SK-N-SH (cell line): ENCODE data around the gene COL8A1. TPM values are rescaled to one million over a fixed set of nuclear protein-coding genes. Genes with fewer than 3 reads are reported as not detected.

Experiments used
- CTCF ChIA-PET: fragments of 300-600, 350-600 bp; formaldehyde crosslinking; extraction: SDS; loops from one replicate; lab custom pipeline; 2021; lab: Yijun Ruan, JAX
- POLR2A ChIA-PET: fragments of 350-600 bp; sonication (Branson Sonifier 250); formaldehyde crosslinking; extraction: SDS; loops from one replicate; lab custom pipeline; 2020; ENCODE audit warnings: antibody characterized with exemption, inconsistent platforms; lab: Yijun Ruan, JAX
- DNase-seq: peaks from one replicate; pipeline ENCODE4 v3.0.0; 2012
- H2AFZ ChIP-seq: fragments of 200-600 bp; sonication (generic); 2 replicates; pipeline ENCODE4 v1.8.1; 2016; ENCODE audit warnings: antibody characterized with exemption, mild to moderate bottlenecking, low read depth
- H3F3A ChIP-seq: fragments of 200-600 bp; sonication (generic); replicated peaks from 2 replicates; pipeline ENCODE3; 2016; ENCODE audit warnings: antibody characterized with exemption, mild to moderate bottlenecking; ENCODE audit not compliant: insufficient read depth
- H3K27ac ChIP-seq, 2 experiments: fragments of 200-500 bp in 1 of 2; fragments of 200-600 bp in 1 of 2; sonication (Bioruptor generic) in 1 of 2; sonication (generic), shearing (Covaris generic) in 1 of 2; 2 replicates each; pipeline versions ENCODE4 v1.5.1 to v1.6.1; 2014 to 2016; ENCODE audit warnings: low read depth in 2 of 2, inconsistent platforms in 1 of 2, low read length in 1 of 2, mild to moderate bottlenecking in 1 of 2, mixed read lengths in 1 of 2
- H3K27me3 ChIP-seq: fragments of 200-600 bp; sonication (generic), shearing (Covaris generic); 2 replicates; pipeline ENCODE4 v1.6.1; 2016; ENCODE audit warnings: mixed run types; ENCODE audit not compliant: insufficient read depth
- H3K36me3 ChIP-seq, 2 experiments: fragments of 200-500 bp in 1 of 2; fragments of 200-600 bp in 1 of 2; sonication (Bioruptor generic) in 1 of 2; sonication (generic) in 1 of 2; replicated peaks in 1 of 2; 2 replicates each; pipeline versions ENCODE3 to v1.5.1; 2014 to 2016; ENCODE audit warnings: low read length in 1 of 2, mild to moderate bottlenecking in 1 of 2; ENCODE audit not compliant: insufficient read depth in 2 of 2, control insufficient read depth in 1 of 2
- H3K4me1 ChIP-seq, 2 experiments: fragments of 200-500 bp in 1 of 2; fragments of 200-600 bp in 1 of 2; sonication (Bioruptor generic) in 1 of 2; sonication (generic), shearing (Covaris generic) in 1 of 2; 2 replicates each; pipeline versions ENCODE4 v1.5.1 to v1.6.1; 2014 to 2016; ENCODE audit warnings: low read depth in 1 of 2, low read length in 1 of 2, mixed run types in 1 of 2; ENCODE audit not compliant: insufficient read depth in 2 of 2, control insufficient read depth in 1 of 2
- H3K4me2 ChIP-seq: fragments of 200-600 bp; sonication (generic), shearing (Covaris generic); 2 replicates; pipeline ENCODE4 v1.6.1; 2017; ENCODE audit warnings: mixed run types
- H3K4me3 ChIP-seq, 2 experiments: fragments of 200-500 bp in 1 of 2; fragments of 200-600 bp in 1 of 2; sonication (Bioruptor generic) in 1 of 2; sonication (generic), shearing (Covaris generic) in 1 of 2; 2 replicates each; pipeline versions ENCODE4 v1.5.1 to v1.8.1; 2014 to 2016; ENCODE audit warnings: low read depth in 2 of 2, inconsistent platforms in 1 of 2, low read length in 1 of 2, mild to moderate bottlenecking in 1 of 2, mixed read lengths in 1 of 2, moderate library complexity in 1 of 2
- H3K79me2 ChIP-seq: fragments of 200-600 bp; sonication (generic); 2 replicates; pipeline ENCODE4 v1.8.1; 2017; ENCODE audit warnings: mild to moderate bottlenecking; ENCODE audit not compliant: insufficient read depth
- H3K9ac ChIP-seq: fragments of 200-600 bp; sonication (generic); 2 replicates; pipeline ENCODE4 v1.6.1; 2017; ENCODE audit warnings: mixed run types
- H3K9me2 ChIP-seq: fragments of 200-600 bp; sonication (generic); 2 replicates; pipeline ENCODE4 v1.6.1; 2017; ENCODE audit warnings: mixed run types
- H3K9me3 ChIP-seq: fragments of 200-600 bp; sonication (generic); 2 replicates; pipeline ENCODE4 v1.6.1; 2017; ENCODE audit warnings: mixed run types, mild to moderate bottlenecking, moderate library complexity
- H4K20me1 ChIP-seq: fragments of 200-600 bp; sonication (generic); 2 replicates; pipeline ENCODE4 v1.6.1; 2017; ENCODE audit warnings: mild to moderate bottlenecking, mixed run types; ENCODE audit not compliant: insufficient read depth
- EP300 ChIP-seq, 2 experiments: IDR thresholded peaks; 2 replicates each; pipeline versions ENCODE4 v1.4.0 to v1.6.1; 2012; ENCODE audit warnings: borderline replicate concordance in 1 of 2, low read depth in 1 of 2, low read length in 1 of 2
- EZH2phosphoT487 ChIP-seq: fragments of 200-600 bp; sonication (generic); IDR thresholded peaks from 2 replicates; pipeline ENCODE4 v1.6.1; 2017; ENCODE audit warnings: low read depth, mixed run types, mild to moderate bottlenecking, antibody characterized with exemption, moderate library complexity, borderline replicate concordance
- FOXJ3 ChIP-seq: sonication (generic); formaldehyde crosslinking; IDR thresholded peaks from 2 replicates; pipeline ENCODE4 v1.5.1; 2020; ENCODE audit warnings: mild to moderate bottlenecking, missing genetic modification reagents
- GABPA ChIP-seq: IDR thresholded peaks from 2 replicates; pipeline ENCODE4 v1.4.0; 2012; ENCODE audit warnings: low read depth, mild to moderate bottlenecking
- MAX ChIP-seq: IDR thresholded peaks from 2 replicates; pipeline ENCODE4 v1.4.0; 2012; ENCODE audit warnings: low read depth
- MXI1 ChIP-seq: IDR thresholded peaks from 2 replicates; pipeline ENCODE4 v1.6.1; 2012; ENCODE audit warnings: mild to moderate bottlenecking, low read depth, low read length, improper control_type of control experiment
- NFIC ChIP-seq: IDR thresholded peaks from 2 replicates; pipeline ENCODE4 v1.4.0; 2012; ENCODE audit warnings: borderline replicate concordance
- RAD21 ChIP-seq: IDR thresholded peaks from 2 replicates; pipeline ENCODE4 v1.6.1; 2012; ENCODE audit warnings: mild to moderate bottlenecking, low read length
- RFX5 ChIP-seq: IDR thresholded peaks from 2 replicates; pipeline ENCODE4 v1.6.1; 2012; ENCODE audit warnings: mild to moderate bottlenecking, improper control_type of control experiment, low read length
- RXRA ChIP-seq: IDR thresholded peaks from 2 replicates; pipeline ENCODE4 v1.4.0; 2012; ENCODE audit warnings: low read depth, mild to moderate bottlenecking, borderline replicate concordance
- SMC3 ChIP-seq: IDR thresholded peaks from 2 replicates; pipeline ENCODE4 v1.6.1; 2012; ENCODE audit warnings: low read depth, low read length, improper control_type of control experiment
- TAF1 ChIP-seq: IDR thresholded peaks from 2 replicates; pipeline ENCODE4 v1.6.1; 2012; ENCODE audit warnings: low read depth, mild to moderate bottlenecking, low read length, moderate library complexity, borderline replicate concordance
- USF1 ChIP-seq: IDR thresholded peaks from 2 replicates; pipeline ENCODE4 v1.4.0; 2012; ENCODE audit warnings: low read depth, borderline replicate concordance
- ZBTB33 ChIP-seq: IDR thresholded peaks from 2 replicates; pipeline ENCODE4 v1.4.0; 2012; ENCODE audit warnings: low read depth, borderline replicate concordance
- WGBS: methylation state at CpG from one replicate; pipeline ENCODE4 v1.1.6; 2017; ENCODE audit warnings: low lambda C conversion rate; 5-methylcytosine and 5-hydroxymethylcytosine counted together
- polyA plus RNA-seq, 3 experiments: library from polyadenylated mRNA; depleted of rRNA; stranded (reverse); fragments of >200 nt; gene quantifications; 2 replicates each; pipeline ENCODE4 v1.2.3, GENCODE V29; 2012
- TF ChIP-seq, protein P1 (sequence below): fragments of 200-600 bp; sonication (generic); IDR thresholded peaks from 2 replicates; pipeline ENCODE4 v1.6.1; 2017; ENCODE audit warnings: antibody characterized with exemption, mild to moderate bottlenecking, moderate library complexity

COL8A1 gene
- polyA plus RNA-seq, 1 of the 3 experiments (the other 2 are of a cell fraction): 4.0 TPM

DNA sequence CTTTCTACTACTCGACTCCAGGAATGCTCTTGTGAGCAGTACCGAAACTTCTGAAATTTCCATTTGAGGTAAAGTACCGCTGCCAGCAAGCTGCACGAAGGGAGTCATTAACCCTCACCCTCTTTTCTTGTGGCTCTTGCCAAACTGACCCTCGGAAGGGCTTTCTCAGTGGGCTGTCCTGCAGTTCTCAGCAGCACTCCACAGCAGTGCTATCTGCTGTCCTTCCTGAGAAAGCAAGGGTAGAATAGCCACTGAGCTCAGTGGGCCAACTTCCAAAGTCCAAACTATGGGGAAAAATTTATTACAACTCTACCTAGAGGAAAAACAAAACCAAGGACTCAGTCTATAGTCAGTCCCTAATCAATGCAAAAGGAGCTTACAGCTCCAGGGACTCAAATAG is 38.5 kb upstream of the COL8A1 start:
- H3K36me3 ChIP-seq: no peaks in the 10 kb centered on the region
- no peaks in the 10 kb centered on the region; the same call in 1 of the 2 replicates for H3K27me3 ChIP-seq
- H3K9ac ChIP-seq: no peak overlapping the region
- no peak overlapping the region for H3K27ac ChIP-seq
- H3K4me3 ChIP-seq: no peak overlapping the region
- no peak overlapping the region for H2AFZ ChIP-seq
- TF ChIP-seq RFX5: no peak
- TF ChIP-seq USF1: no peak
- no peak for TF ChIP-seq EP300 (IDR thresholded peaks at IDR 0.05; ENCODE audit: borderline replicate concordance in 1 of 2, low read depth in 1 of 2, low read length in 1 of 2)
- TF ChIP-seq MXI1: no peak
- no peak for TF ChIP-seq NFIC
- TF ChIP-seq, protein P1, sequence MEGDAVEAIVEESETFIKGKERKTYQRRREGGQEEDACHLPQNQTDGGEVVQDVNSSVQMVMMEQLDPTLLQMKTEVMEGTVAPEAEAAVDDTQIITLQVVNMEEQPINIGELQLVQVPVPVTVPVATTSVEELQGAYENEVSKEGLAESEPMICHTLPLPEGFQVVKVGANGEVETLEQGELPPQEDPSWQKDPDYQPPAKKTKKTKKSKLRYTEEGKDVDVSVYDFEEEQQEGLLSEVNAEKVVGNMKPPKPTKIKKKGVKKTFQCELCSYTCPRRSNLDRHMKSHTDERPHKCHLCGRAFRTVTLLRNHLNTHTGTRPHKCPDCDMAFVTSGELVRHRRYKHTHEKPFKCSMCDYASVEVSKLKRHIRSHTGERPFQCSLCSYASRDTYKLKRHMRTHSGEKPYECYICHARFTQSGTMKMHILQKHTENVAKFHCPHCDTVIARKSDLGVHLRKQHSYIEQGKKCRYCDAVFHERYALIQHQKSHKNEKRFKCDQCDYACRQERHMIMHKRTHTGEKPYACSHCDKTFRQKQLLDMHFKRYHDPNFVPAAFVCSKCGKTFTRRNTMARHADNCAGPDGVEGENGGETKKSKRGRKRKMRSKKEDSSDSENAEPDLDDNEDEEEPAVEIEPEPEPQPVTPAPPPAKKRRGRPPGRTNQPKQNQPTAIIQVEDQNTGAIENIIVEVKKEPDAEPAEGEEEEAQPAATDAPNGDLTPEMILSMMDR: no peak
- no peak for TF ChIP-seq FOXJ3 (CRISPR knock-in tag)
- TF ChIP-seq EZH2phosphoT487: no peak
- no peak for TF ChIP-seq GABPA
- TF ChIP-seq TAF1: no peak
- no peak for TF ChIP-seq RAD21
- TF ChIP-seq SMC3: no peak
- no peak for TF ChIP-seq ZBTB33
- no peak for TF ChIP-seq MAX
- TF ChIP-seq RXRA: no peak
- CTCF ChIA-PET: interaction anchor here (1.5 kb wide), 1 partner anchor 13 kb away, joined by 4 read pairs; no protein-coding TSS in a partner anchor
- no peak for DNase-seq
- POLR2A ChIA-PET: no interaction called here
- 9% methylated on average over 5 of the region's 5 CpGs for WGBS
- H3K9me2 ChIP-seq: no peaks in the 10 kb centered on the region
- no peaks in the 10 kb centered on the region for H3K4me1 ChIP-seq
- H3K79me2 ChIP-seq: no peaks in the 10 kb centered on the region
- no peaks in the 10 kb centered on the region for H3F3A ChIP-seq
- H3K4me2 ChIP-seq: no peak overlapping the region
- H4K20me1 ChIP-seq: no peaks in the 10 kb centered on the region
- no peaks in the 10 kb centered on the region for H3K9me3 ChIP-seq
